Hepatic stellate cell (primary cell): ENCODE data around the gene TRIM62.
A peak's percentile ranks its signal among the peaks of the same experiment; 100 is the strongest.

ENCODE experiments used
- DNase-seq: peaks from one replicate; pipeline ENCODE4 v3.0.0; 2011; ENCODE audit warnings: low spot score

Gene TRIM62

GRCh38 chr1:33181921-33182341 is at the start of gene TRIM62:
TSS of gene TRIM62 (minus strand) at chr1:33182043. CDS start at chr1:33181432, 611 bp downstream.
- DNase-seq, result peak; percentile 95

GRCh38 chr1:33231166-33231565 is 49.3 kb upstream of the TRIM62 start:
- no peak for DNase-seq

- peak; percentile 69 for DNase-seq
Measured at GRCh38 chr1:33228935-33229487, 47.2 kb upstream of the TRIM62 start.

- no peak for DNase-seq
Measured at GRCh38 chr1:33225586-33225985, 43.7 kb upstream of the TRIM62 start.

- DNase-seq, result no peak
Measured at GRCh38 chr1:33224166-33224707, 42.4 kb upstream of the TRIM62 start.

GRCh38 chr1:33222381-33222780 is 40.5 kb upstream of the TRIM62 start:
- no peak for DNase-seq

GRCh38 chr1:33221385-33221758 is 39.5 kb upstream of the TRIM62 start:
- no peak for DNase-seq

GRCh38 chr1:33220676-33221384 is 39.0 kb upstream of the TRIM62 start:
- DNase-seq, result no peak

GRCh38 chr1:33219886-33220661 is 38.2 kb upstream of the TRIM62 start:
- no peak for DNase-seq

GRCh38 chr1:33211972-33212371 is 30.1 kb upstream of the TRIM62 start:
- no peak for DNase-seq

GRCh38 chr1:33206340-33206739 is 24.5 kb upstream of the TRIM62 start:
- DNase-seq, result no peak

- no peak for DNase-seq
Measured at GRCh38 chr1:33195556-33195955, 13.7 kb upstream of the TRIM62 start.

- no peak for DNase-seq
Measured at GRCh38 chr1:33191731-33192275, 10.0 kb upstream of the TRIM62 start.

- DNase-seq, result no peak
Measured at GRCh38 chr1:33190701-33191100, 8.9 kb upstream of the TRIM62 start.

GRCh38 chr1:33188572-33189275 is 6.9 kb upstream of the TRIM62 start:
- no peak for DNase-seq

GRCh38 chr1:33186936-33187335 is 5.1 kb upstream of the TRIM62 start:
- no peak for DNase-seq

GRCh38 chr1:33185541-33185940 is 3.7 kb upstream of the TRIM62 start:
- DNase-seq, result no peak

GRCh38 chr1:33183306-33183705 is 1.5 kb upstream of the TRIM62 start:
- DNase-seq, result no peak

- DNase-seq, result no peak
Measured at GRCh38 chr1:33182896-33183295, 1.1 kb upstream of the TRIM62 start.

GRCh38 chr1:33182401-33182841 is 578 bp upstream of the TRIM62 start:
- no peak for DNase-seq

GRCh38 chr1:33180911-33181890 is 642 bp downstream of the TRIM62 start:
- peak; percentile 96 for DNase-seq
